Progenitor cell of endocrine pancreas (in vitro differentiated cells): ENCODE results near the gene UTS2B. TPM values are rescaled to one million over a fixed set of nuclear protein-coding genes. Genes with fewer than 3 reads are reported as not detected.

ENCODE experiments used
- DNase-seq: peaks from one replicate; pipeline ENCODE4 v3.0.0; 2021; ENCODE audit warnings: low spot score; ENCODE audit not compliant: unreplicated experiment
- H3K27ac Mint-ChIP-seq: 2 replicates; pipeline ENCODE4 v1.8.0; 2021; ENCODE audit warnings: mild to moderate bottlenecking, moderate library complexity, mixed read lengths
- H3K27me3 Mint-ChIP-seq: 2 replicates; pipeline ENCODE4 v1.8.0; 2021; ENCODE audit warnings: mixed read lengths
- H3K36me3 Mint-ChIP-seq: 2 replicates; pipeline ENCODE4 v1.8.0; 2022; ENCODE audit warnings: mixed read lengths; ENCODE audit not compliant: insufficient read depth
- H3K4me1 Mint-ChIP-seq: 2 replicates; pipeline ENCODE4 v1.8.0; 2021; ENCODE audit warnings: low read depth, mixed read lengths
- H3K4me3 Mint-ChIP-seq: 2 replicates; pipeline ENCODE4 v1.8.0; 2021; ENCODE audit warnings: low read depth, mild to moderate bottlenecking, moderate library complexity, mixed read lengths
- H3K9me3 Mint-ChIP-seq: 2 replicates; pipeline ENCODE4 v1.8.0; 2021; ENCODE audit warnings: low read depth, mixed read lengths
- CTCF ChIP-seq: fragments of 200-600 bp; sonication (generic); IDR thresholded peaks from one replicate; pipeline ENCODE4 v1.5.0; 2021; ENCODE audit warnings: antibody characterized with exemption, mild to moderate bottlenecking; ENCODE audit not compliant: unreplicated experiment
- total RNA-seq: library from RNA; stranded (reverse); gene quantifications from 2 replicates; pipeline ENCODE4 v1.2.1, GENCODE V29; 2021

Gene UTS2B
- total RNA-seq, 1 donor from 2014 or later, result 0.62 TPM

GRCh38 chr3:191298846-191299245 is 31.5 kb downstream of the UTS2B start:
- Mint-ChIP-seq H3K27me3 (no peaks in the 10 kb centered on the region), H3K4me1 (peaks cover 12% of the 10 kb centered on the region), H3K36me3 (no peaks in the 10 kb centered on the region), H3K4me3 (no peak overlapping the region), H3K27ac (no peak overlapping the region), H3K9me3 (no peaks in the 10 kb centered on the region)
- no peak for TF ChIP-seq CTCF
- DNase-seq, result no peak

- H3K36me3 Mint-ChIP-seq, result no peaks in the 10 kb centered on the region
- no peak overlapping the region for H3K4me3 Mint-ChIP-seq
- no peak overlapping the region for H3K27ac Mint-ChIP-seq
- no peaks in the 10 kb centered on the region for H3K9me3 Mint-ChIP-seq
- DNase-seq, result no peak
- peaks cover 2% of the 10 kb centered on the region for H3K4me1 Mint-ChIP-seq
- no peak for TF ChIP-seq CTCF
- no peaks in the 10 kb centered on the region for H3K27me3 Mint-ChIP-seq
Observed at GRCh38 chr3:191296041-191296541, 34.2 kb downstream of the UTS2B start.

GRCh38 chr3:191294291-191294690 is 36.0 kb downstream of the UTS2B start:
- H3K4me3 Mint-ChIP-seq, result no peak overlapping the region
- peaks cover 2% of the 10 kb centered on the region for H3K4me1 Mint-ChIP-seq
- H3K27me3 Mint-ChIP-seq, result no peaks in the 10 kb centered on the region
- DNase-seq, result no peak
- no peaks in the 10 kb centered on the region for H3K36me3 Mint-ChIP-seq
- no peak overlapping the region for H3K27ac Mint-ChIP-seq
- TF ChIP-seq CTCF, result no peak
- H3K9me3 Mint-ChIP-seq, result no peaks in the 10 kb centered on the region

- Mint-ChIP-seq H3K4me3 (no peak overlapping the region), H3K4me1 (no peaks in the 10 kb centered on the region), H3K27ac (no peak overlapping the region), H3K36me3 (no peaks in the 10 kb centered on the region), H3K9me3 (no peaks in the 10 kb centered on the region), H3K27me3 (no peaks in the 10 kb centered on the region)
- DNase-seq, result no peak
- no peak for TF ChIP-seq CTCF
Observed at GRCh38 chr3:191292243-191293015, 37.9 kb downstream of the UTS2B start.

GRCh38 chr3:191290311-191291025 is 39.9 kb downstream of the UTS2B start:
- Mint-ChIP-seq H3K4me1 (peaks cover 5% of the 10 kb centered on the region), H3K27ac (no peak overlapping the region), H3K27me3 (no peaks in the 10 kb centered on the region), H3K36me3 (no peaks in the 10 kb centered on the region), H3K9me3 (peaks cover 2% of the 10 kb centered on the region), H3K4me3 (no peak overlapping the region)
- no peak for DNase-seq
- TF ChIP-seq CTCF, result no peak
